GM19351 (cell line): ENCODE results near the gene CEP104.
A peak's percentile ranks its signal among the peaks of the same experiment; 100 is the strongest.
"Not testable (repeated sequence)": the region's sequence is repeated elsewhere in the genome, so short reads cannot be mapped to it uniquely, and the experiment has no call there.

Source experiments
- ATAC-seq: cut with Tn5 transposase; IDR thresholded peaks from one replicate; pipeline ENCODE4 v1.9.1; 2021; ENCODE audit warnings: mild to moderate bottlenecking, moderate library complexity; ENCODE audit not compliant: unreplicated experiment

CEP104 gene

GRCh38 chr1:3803905-3804626 is 52.9 kb downstream of the CEP104 start:
- ATAC-seq = no peak

- not testable (repeated sequence) for ATAC-seq
Measured at GRCh38 chr1:3800795-3801194, 56.2 kb downstream of the CEP104 start.

GRCh38 chr1:3799976-3800685 is 56.9 kb downstream of the CEP104 start:
- no peak for ATAC-seq

- ATAC-seq = peak; percentile 98
Measured at GRCh38 chr1:3796215-3797061, 60.6 kb downstream of the CEP104 start, which contains the start of gene LRRC47. Gene LRRC47, minus strand, starts transcription at chr1:3796498. Its CDS starts 22 bp downstream, at chr1:3796476.

GRCh38 chr1:3795453-3796214 is 61.4 kb downstream of the CEP104 start:
- peak; percentile 19 for ATAC-seq

- ATAC-seq = no peak
Measured at GRCh38 chr1:3790952-3791351, 66.1 kb downstream of the CEP104 start.

- no peak for ATAC-seq
Measured at GRCh38 chr1:3790500-3790923, 66.5 kb downstream of the CEP104 start.

GRCh38 chr1:3789421-3790300 is 67.3 kb downstream of the CEP104 start:
- no peak for ATAC-seq

GRCh38 chr1:3788756-3789420 is 68.1 kb downstream of the CEP104 start:
- no peak for ATAC-seq

- ATAC-seq = peak; percentile 8
Measured at GRCh38 chr1:3787745-3788605, 69.0 kb downstream of the CEP104 start.

- ATAC-seq = peak; percentile 93
Measured at GRCh38 chr1:3787349-3787715, 69.7 kb downstream of the CEP104 start.

GRCh38 chr1:3786468-3787348 is 70.3 kb downstream of the CEP104 start:
- no peak for ATAC-seq

GRCh38 chr1:3785456-3786157 is 71.4 kb downstream of the CEP104 start:
- ATAC-seq = no peak

- ATAC-seq = no peak
Measured at GRCh38 chr1:3785045-3785444, 72.0 kb downstream of the CEP104 start.

GRCh38 chr1:3783651-3784474 is 73.1 kb downstream of the CEP104 start:
- ATAC-seq = no peak

- ATAC-seq = no peak
Measured at GRCh38 chr1:3780901-3781300, 76.1 kb downstream of the CEP104 start.
